Measurements from ENCODE around the gene HEY2.
A peak's percentile ranks its signal among the peaks of the same experiment; 100 is the strongest.
"Not testable (repeated sequence)": the region's sequence is repeated elsewhere in the genome, so short reads cannot be mapped to it uniquely, and the experiment has no call there.

Gene HEY2

GRCh38 chr6:125749173-125749864 lies at the start of gene HEY2:
Gene HEY2 (plus strand): TSS chr6:125749632. CDS start chr6:125749777, 145 bp downstream.
- TF ChIP-seq CTCF (IDR thresholded peaks at IDR 0.05; ENCODE audit: borderline replicate concordance, control extremely low read depth, extremely low read depth, insufficient read depth, missing control alignments), result no peak

GRCh38 chr6:125700581-125701353 lies 48.7 kb upstream of the HEY2 start:
- no peak for TF ChIP-seq CTCF (IDR thresholded peaks at IDR 0.05; ENCODE audit: borderline replicate concordance, control extremely low read depth, extremely low read depth, insufficient read depth, missing control alignments)
- in situ Hi-C loops (cut with MboI; ENCODE audit: low sequenced_read_pairs, unreplicated experiment), result no loop called here
- DNase-seq (ENCODE audit: low spot score), result no peak

More at GRCh38 chr6:125749173-125749864, at the start of gene HEY2:
- DNase-seq (ENCODE audit: low spot score), result peak; percentile 97
- in situ Hi-C loops (cut with MboI; ENCODE audit: low sequenced_read_pairs, unreplicated experiment), result no loop called here

GRCh38 chr6:125701354-125701668 lies 48.1 kb upstream of the HEY2 start:
- TF ChIP-seq CTCF (IDR thresholded peaks at IDR 0.05; ENCODE audit: borderline replicate concordance, control extremely low read depth, extremely low read depth, insufficient read depth, missing control alignments), result no peak
- in situ Hi-C loops (cut with MboI; ENCODE audit: low sequenced_read_pairs, unreplicated experiment), result no loop called here

GRCh38 chr6:125703882-125704281 lies 45.5 kb upstream of the HEY2 start:
- in situ Hi-C loops (cut with MboI; ENCODE audit: low sequenced_read_pairs, unreplicated experiment); DNase-seq (ENCODE audit: low spot score): not testable (repeated sequence)

More at GRCh38 chr6:125701354-125701668, 48.1 kb upstream of the HEY2 start:
- no peak for DNase-seq (ENCODE audit: low spot score)

- no peak for TF ChIP-seq CTCF (IDR thresholded peaks at IDR 0.05; ENCODE audit: borderline replicate concordance, control extremely low read depth, extremely low read depth, insufficient read depth, missing control alignments)
- in situ Hi-C loops (cut with MboI; ENCODE audit: low sequenced_read_pairs, unreplicated experiment), result no loop called here
- DNase-seq (ENCODE audit: low spot score), result no peak
Observed at GRCh38 chr6:125707615-125708243, 41.7 kb upstream of the HEY2 start.

GRCh38 chr6:125711013-125711675 lies 38.3 kb upstream of the HEY2 start:
- TF ChIP-seq CTCF (IDR thresholded peaks at IDR 0.05; ENCODE audit: borderline replicate concordance, control extremely low read depth, extremely low read depth, insufficient read depth, missing control alignments), result no peak
- DNase-seq (ENCODE audit: low spot score), result no peak
- in situ Hi-C loops (cut with MboI; ENCODE audit: low sequenced_read_pairs, unreplicated experiment), result no loop called here

Data from GM13976 (cell line).